Thyroid gland (tissue), 4 donors: ENCODE data around the gene CCBE1. TPM values are rescaled to one million over a fixed set of nuclear protein-coding genes. Genes with fewer than 3 reads are reported as not detected.
A peak's percentile ranks its signal among the peaks of the same experiment; 100 is the strongest.

Source experiments
- DNase-seq, 2 donors: peaks; one replicate each; pipeline ENCODE4 v3.0.0-alpha.2; 2019
- H3K27ac ChIP-seq, 3 donors: fragments of 200-600 bp; sonication (generic); 1 replicate in 2 of 3; 2 replicates in 1 of 3; pipeline ENCODE4 v1.5.1; 2016 to 2019; ENCODE audit warnings: mild to moderate bottlenecking in 1 of 3, moderate library complexity in 1 of 3
- H3K27me3 ChIP-seq: fragments of 200-600 bp; sonication (generic); one replicate; pipeline ENCODE4 v1.5.1; 2019
- H3K36me3 ChIP-seq, 2 donors: fragments of 200-600 bp; sonication (generic); one replicate each; pipeline ENCODE4 v1.5.1; 2016 to 2019
- H3K4me1 ChIP-seq, 2 donors: fragments of 200-600 bp; sonication (generic); one replicate each; pipeline ENCODE4 v1.5.1; 2017 to 2019
- H3K4me3 ChIP-seq, 3 donors: fragments of 200-600 bp; sonication (generic); replicated peaks in 1 of 3; 1 replicate in 2 of 3; 2 replicates in 1 of 3; pipeline ENCODE4 v1.5.1; 2016; ENCODE audit warnings: mild to moderate bottlenecking in 1 of 3
- H3K9me3 ChIP-seq: fragments of 200-600 bp; sonication (generic); one replicate; pipeline ENCODE4 v1.5.1; 2017
- POLR2A ChIP-seq, 2 donors: fragments of 450-650 bp; IDR thresholded peaks; one replicate each; pipeline ENCODE4 v1.6.1; 2017; ENCODE audit warnings: antibody characterized with exemption in 2 of 2, mild to moderate bottlenecking in 2 of 2, moderate library complexity in 1 of 2
- WGBS, 2 donors: methylation state at CpG; one replicate each; pipeline ENCODE4 v1.1.5; 2017; 5-methylcytosine and 5-hydroxymethylcytosine counted together
- intact Hi-C: fragments of 100-400 bp; cut with DNase I; formaldehyde crosslinking; loops from one replicate; pipeline ENCODE4 v1.15.1; 2023
- total RNA-seq, 4 donors: library from RNA; depleted of rRNA; stranded (reverse); fragments of >200 nt; gene quantifications; one replicate each; pipeline ENCODE4 v1.2.3, GENCODE V29; 2016
- TF ChIP-seq, protein P1 (sequence below), 6 experiments: fragments of 200-600 bp in 3 of 6; fragments of 450-650 bp in 3 of 6; sonication (generic) in 3 of 6; IDR thresholded peaks; one replicate each; pipeline ENCODE4 v1.5.1; 2016 to 2019; ENCODE audit warnings: antibody characterized with exemption in 6 of 6, mild to moderate bottlenecking in 2 of 6, inconsistent platforms in 1 of 6, moderate library complexity in 1 of 6

Gene CCBE1
- total RNA-seq, 4 donors from 2014 or later: 0.34 to 9.0 (median 1.1) TPM

- 85 to 94% methylated on average over 4 of the region's 4 CpGs for WGBS, 2 donors
- H3K36me3 ChIP-seq: no peaks in the 10 kb centered on the region
- H3K27me3 ChIP-seq: no peaks in the 10 kb centered on the region
- no peaks in the 10 kb centered on the region for H3K4me1 ChIP-seq
- H3K9me3 ChIP-seq: no peaks in the 10 kb centered on the region
- no peak for TF ChIP-seq POLR2A (IDR thresholded peaks at IDR 0.05)
- TF ChIP-seq, protein P1, sequence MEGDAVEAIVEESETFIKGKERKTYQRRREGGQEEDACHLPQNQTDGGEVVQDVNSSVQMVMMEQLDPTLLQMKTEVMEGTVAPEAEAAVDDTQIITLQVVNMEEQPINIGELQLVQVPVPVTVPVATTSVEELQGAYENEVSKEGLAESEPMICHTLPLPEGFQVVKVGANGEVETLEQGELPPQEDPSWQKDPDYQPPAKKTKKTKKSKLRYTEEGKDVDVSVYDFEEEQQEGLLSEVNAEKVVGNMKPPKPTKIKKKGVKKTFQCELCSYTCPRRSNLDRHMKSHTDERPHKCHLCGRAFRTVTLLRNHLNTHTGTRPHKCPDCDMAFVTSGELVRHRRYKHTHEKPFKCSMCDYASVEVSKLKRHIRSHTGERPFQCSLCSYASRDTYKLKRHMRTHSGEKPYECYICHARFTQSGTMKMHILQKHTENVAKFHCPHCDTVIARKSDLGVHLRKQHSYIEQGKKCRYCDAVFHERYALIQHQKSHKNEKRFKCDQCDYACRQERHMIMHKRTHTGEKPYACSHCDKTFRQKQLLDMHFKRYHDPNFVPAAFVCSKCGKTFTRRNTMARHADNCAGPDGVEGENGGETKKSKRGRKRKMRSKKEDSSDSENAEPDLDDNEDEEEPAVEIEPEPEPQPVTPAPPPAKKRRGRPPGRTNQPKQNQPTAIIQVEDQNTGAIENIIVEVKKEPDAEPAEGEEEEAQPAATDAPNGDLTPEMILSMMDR (IDR thresholded peaks at IDR 0.05): no peak
- DNase-seq: no peak
- no peak overlapping the region for H3K27ac ChIP-seq
- intact Hi-C loops: no loop called here
- no peak overlapping the region for H3K4me3 ChIP-seq
These were observed 63.2 kb downstream of the CCBE1 start for GRCh38 chr18:59633961-59634485.

DNA sequence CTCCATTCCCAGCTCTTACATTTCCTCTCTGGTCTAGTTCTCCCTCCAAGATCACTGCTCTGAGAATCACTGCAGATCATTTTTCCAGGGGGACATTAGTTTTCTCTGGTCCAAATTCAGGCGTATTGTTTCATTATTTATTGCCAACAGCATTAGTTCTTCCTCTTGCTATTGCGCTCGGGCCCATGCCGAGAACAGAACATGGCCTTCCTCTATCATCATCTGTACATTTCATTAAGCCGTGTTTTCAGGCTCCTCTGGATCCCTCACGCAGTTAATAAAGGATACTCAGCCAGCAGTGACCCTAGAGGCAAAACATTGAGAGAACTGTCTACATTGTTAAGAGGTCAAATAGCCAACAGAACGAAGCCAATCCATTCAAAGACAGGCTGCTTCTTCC, 63.9 kb downstream of the CCBE1 start:
- no peak overlapping the region for H3K4me3 ChIP-seq
- no peak for DNase-seq
- no peaks in the 10 kb centered on the region for H3K9me3 ChIP-seq
- intact Hi-C loops: no loop called here
- TF ChIP-seq POLR2A (IDR thresholded peaks at IDR 0.05): no peak
- TF ChIP-seq, protein P1 (IDR thresholded peaks at IDR 0.05): no peak
- 80 to 86% methylated on average over 7 of the region's 7 CpGs for WGBS, 2 donors
- no peaks in the 10 kb centered on the region for H3K36me3 ChIP-seq
- H3K27me3 ChIP-seq: no peaks in the 10 kb centered on the region
- no peak overlapping the region for H3K27ac ChIP-seq
- H3K4me1 ChIP-seq: no peaks in the 10 kb centered on the region

GRCh38 chr18:59631583-59632181, 65.5 kb downstream of the CCBE1 start:
- no peaks in the 10 kb centered on the region for H3K27me3 ChIP-seq
- no peaks in the 10 kb centered on the region for H3K4me1 ChIP-seq
- H3K36me3 ChIP-seq: no peaks in the 10 kb centered on the region
- no peak for TF ChIP-seq POLR2A (IDR thresholded peaks at IDR 0.05)
- TF ChIP-seq, protein P1 (IDR thresholded peaks at IDR 0.05): peak in 5 of 6 experiments; percentile 32 to 61 (median 48)
- H3K4me3 ChIP-seq: no peak overlapping the region
- H3K27ac ChIP-seq: no peak overlapping the region
- no peaks in the 10 kb centered on the region for H3K9me3 ChIP-seq
- no peak for DNase-seq
- WGBS, 2 donors: 61 to 69% methylated on average over 1 of the region's 1 CpG
- intact Hi-C loops: no loop called here

DNA sequence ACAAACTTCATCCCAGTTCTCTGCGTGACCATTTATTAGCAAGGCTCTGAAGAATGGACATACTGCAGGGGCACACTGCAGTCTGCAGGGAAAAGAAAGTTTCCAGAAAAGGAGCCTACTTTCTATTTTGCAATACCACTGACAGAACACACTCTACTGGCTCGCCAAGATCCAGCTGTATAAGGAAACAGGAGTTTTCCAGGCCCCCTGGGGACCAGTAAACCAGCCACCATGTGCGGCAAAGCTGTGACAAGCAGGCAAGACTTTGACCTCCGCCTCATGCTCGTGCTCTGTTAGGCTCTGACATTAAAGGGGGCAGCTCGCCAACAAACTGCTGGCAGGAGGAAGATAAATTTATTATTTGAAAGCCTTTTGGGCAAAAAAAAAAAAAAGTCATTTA, 67.3 kb downstream of the CCBE1 start:
- no peak overlapping the region for H3K27ac ChIP-seq
- no peaks in the 10 kb centered on the region for H3K36me3 ChIP-seq
- H3K4me1 ChIP-seq: no peaks in the 10 kb centered on the region
- 85 to 89% methylated on average over 6 of the region's 6 CpGs for WGBS, 2 donors
- DNase-seq: no peak
- no peak overlapping the region for H3K4me3 ChIP-seq
- no peaks in the 10 kb centered on the region for H3K9me3 ChIP-seq
- H3K27me3 ChIP-seq: no peaks in the 10 kb centered on the region
- intact Hi-C loops: no loop called here
- no peak for TF ChIP-seq POLR2A (IDR thresholded peaks at IDR 0.05)
- TF ChIP-seq, protein P1 (IDR thresholded peaks at IDR 0.05): no peak

- intact Hi-C loops: no loop called here
These were observed 68.2 kb downstream of the CCBE1 start for GRCh38 chr18:59628995-59629394.

More at GRCh38 chr18:59628995-59629394, 68.2 kb downstream of the CCBE1 start:
- H3K27me3 ChIP-seq: no peaks in the 10 kb centered on the region
- H3K4me3 ChIP-seq: no peak overlapping the region
- DNase-seq: no peak
- peaks cover 1 to 7% of the 10 kb centered on the region in 2 donors for H3K4me1 ChIP-seq
- WGBS, 2 donors: 94 to 100% methylated on average over 1 of the region's 1 CpG
- no peaks in the 10 kb centered on the region for H3K36me3 ChIP-seq
- TF ChIP-seq, protein P1 (IDR thresholded peaks at IDR 0.05): no peak
- TF ChIP-seq POLR2A (IDR thresholded peaks at IDR 0.05): no peak
- no peaks in the 10 kb centered on the region for H3K9me3 ChIP-seq
- no peak overlapping the region for H3K27ac ChIP-seq
